Measurements from ENCODE around the gene MPZ.
A peak's percentile ranks its signal among the peaks of the same experiment; 100 is the strongest.
"Not testable (repeated sequence)": the region's sequence is repeated elsewhere in the genome, so short reads cannot be mapped to it uniquely, and the experiment has no call there.

Gene MPZ

DNA sequence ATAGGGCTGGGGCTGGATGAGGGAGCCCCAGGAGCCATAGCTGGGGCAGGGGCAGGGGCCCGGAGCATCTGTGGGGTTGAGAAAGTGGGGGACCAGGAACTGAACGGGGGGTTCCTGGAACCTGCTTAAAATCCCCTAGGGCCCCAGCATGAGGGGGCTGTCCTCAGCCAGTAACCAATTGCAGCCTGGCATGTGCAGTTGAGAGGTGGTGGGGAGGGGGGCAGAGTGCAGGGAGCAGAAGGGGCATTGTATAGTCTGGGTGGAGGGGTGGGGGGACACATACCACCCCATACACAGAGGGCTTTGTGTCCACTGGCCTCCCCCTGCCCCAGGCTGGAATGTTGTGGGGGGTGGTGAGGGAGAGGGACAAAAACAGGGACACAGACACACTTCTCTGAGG, at the start of gene MPZ:
Gene MPZ (minus strand): TSS at position 101 of the 400 bp plus-strand sequence. CDS start 63 bp downstream, at position 38.
- DNase-seq, result no peak

DNA sequence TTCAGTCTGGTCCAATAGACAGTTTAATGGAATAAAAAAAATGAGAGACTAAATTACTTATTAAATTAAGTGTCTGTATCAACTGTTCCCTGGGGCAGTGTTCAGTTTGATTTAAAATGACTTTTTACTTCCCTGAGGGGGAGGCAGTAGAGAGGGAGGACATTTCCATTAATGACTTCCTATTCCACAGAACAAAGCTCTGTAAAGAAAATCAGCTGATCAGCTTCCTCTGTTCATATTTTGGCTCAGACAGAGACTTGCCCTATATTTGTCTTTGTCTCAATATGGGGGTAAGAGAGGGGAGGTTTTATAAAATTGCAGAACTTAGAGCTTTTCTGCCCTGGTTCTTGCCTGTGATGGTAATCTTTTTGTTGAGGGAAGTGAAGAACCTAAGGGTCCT, 49.5 kb upstream of the MPZ start:
- DNase-seq, result no peak

DNA sequence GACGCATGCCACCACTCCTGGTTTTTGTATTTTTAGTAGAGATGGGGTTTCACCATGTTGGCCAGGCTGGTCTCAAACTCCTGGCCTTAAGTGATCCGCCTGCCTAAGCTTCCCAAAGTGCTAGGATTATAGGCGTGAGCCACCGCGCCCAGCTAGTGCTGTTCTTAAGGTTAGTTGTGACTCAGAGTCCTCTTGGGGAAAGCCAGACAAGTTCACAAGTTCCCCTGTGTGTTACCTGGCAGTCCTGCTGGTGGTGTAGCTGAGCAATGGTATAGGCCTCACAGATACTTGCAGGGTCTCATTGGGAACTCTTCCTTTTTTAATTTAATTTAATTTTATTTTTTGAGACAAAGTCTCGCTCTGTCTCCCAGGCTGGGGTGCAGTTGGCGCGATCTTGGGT, 47.3 kb upstream of the MPZ start:
- DNase-seq, result no peak

DNA sequence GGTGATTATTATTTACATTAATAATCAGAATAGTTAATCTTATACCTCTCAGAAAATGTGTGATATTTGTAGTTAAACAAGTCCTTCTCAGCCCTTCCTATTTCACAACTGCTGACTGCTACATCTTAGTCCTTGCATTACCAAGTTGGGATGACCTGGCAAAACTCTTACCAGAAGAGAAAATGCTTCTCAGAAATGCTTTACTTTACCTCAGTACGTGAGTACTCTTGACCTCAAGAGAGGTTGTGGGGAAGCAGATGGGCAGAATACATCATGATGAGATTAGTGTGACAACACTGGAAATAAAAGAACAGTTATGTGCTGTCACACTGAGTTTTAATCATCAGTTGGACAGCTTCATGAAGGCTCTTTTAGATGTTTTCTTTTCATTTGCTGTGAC, 41.7 kb upstream of the MPZ start:
- no peak for DNase-seq

DNA sequence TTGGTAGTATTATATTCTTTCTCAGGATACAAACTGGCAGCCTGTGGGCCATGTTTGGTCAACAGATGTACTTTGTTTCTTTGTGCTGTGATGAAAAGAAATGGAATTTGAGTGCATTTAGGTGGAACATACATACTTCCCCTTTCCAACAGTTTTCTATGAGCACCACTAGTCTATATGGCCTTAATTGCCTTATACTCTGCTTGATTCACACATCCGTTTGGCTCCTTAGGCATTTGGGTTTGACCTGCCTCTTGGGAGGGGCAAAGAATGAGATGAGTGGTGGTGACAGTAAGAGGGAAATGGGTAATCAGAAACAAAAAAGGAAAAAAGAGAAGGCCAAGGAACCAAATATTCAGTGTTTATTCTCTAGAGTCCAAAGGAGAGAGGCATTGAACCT, 40.9 kb upstream of the MPZ start:
- DNase-seq, result no peak

DNA sequence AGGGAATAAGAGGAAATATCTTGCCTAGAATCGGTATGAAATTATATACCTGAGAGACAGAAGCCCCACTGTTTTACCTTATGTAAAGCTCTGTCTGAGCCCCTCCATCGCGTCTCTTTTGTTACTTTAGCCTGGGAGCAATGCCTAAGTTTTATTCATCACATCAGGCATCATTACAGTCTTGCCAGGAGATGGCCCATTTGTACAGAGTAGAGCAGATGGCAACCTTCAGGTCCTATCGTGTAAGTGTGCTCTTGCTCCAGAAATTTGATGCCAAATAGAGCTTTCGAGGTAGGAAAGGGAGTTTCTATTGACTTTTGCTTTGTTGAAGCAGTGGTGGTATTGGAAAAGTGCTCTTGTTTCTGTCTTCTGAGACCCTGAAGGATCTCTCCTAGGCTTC, 33.1 kb upstream of the MPZ start:
- no peak for DNase-seq

DNA sequence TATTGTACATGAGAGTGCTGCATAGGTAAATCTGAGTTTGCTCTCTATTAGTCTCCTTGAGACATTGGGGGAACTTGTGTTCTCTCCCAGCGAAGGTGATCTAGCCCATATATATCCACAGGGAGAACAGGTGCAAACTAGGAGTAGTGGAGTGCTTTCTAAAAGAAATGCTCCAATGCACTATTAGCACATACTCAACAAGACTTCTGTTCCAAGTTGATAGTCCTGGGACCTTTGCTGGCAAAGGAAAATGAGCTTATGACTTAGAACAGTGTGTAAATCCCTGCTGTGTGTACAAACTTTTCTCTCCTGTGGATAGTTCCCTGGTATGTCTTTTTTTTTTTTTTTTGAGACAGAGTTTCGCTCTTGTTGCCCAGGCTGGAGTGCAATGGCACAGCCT, 32.4 kb upstream of the MPZ start:
- DNase-seq, result no peak

DNA sequence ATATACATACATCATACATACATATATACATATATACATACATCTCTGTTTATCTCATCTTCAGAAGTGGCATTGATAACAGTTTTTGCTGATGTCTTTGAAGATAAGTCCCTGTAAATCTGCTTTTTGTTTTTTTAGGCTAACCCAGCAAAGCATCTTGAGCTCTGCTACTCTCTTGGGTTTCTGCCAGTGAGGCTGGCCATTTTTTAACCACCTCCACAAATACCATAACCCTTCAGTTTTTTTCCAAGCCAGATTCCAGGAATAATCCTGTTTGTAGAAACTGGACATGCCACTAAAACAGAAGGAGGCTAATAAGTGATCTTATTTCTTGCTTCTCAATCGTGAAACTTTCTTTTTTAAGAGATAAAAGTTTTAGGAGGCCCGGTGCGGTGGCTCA, 26.0 kb upstream of the MPZ start:
- DNase-seq, result no peak

DNA sequence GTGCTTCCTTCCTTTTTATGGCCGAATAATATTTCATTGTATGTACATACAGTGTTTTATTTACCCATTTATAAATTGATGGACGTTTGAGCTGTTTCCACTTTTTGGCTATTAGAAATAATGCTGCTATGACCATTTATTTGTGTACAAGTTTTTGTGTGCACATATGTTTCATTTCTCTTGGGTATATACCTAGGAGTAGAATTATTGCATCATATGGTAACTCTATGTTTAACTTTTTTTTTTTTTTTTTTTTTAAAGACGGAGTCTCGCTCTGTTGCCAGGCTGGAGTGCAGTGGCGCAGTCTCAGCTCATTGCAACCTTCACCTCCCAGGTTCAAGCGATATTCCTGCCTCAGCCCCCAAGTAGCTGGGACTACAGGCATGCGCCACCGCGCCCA, 23.4 kb upstream of the MPZ start:
- no peak for DNase-seq

DNA sequence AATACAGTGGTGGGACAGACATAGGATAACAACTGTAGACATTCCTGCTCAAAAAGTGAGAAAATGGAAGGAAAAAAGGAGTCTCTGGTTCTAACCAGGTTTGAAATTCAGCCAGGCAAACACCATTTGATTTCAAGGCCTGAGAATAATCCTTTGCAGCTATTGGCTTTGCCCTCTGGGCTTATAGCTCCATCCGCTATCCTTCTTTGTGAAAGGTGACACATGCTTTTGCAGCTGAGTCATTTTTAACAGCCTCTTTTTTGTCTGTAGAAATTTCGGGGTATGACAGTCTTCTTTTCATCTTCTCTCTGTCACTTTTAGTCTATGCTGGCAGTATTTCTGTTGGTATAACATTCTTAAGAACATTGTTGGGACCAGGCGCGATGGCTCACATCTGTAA, 20.6 kb upstream of the MPZ start:
- no peak for DNase-seq

DNA sequence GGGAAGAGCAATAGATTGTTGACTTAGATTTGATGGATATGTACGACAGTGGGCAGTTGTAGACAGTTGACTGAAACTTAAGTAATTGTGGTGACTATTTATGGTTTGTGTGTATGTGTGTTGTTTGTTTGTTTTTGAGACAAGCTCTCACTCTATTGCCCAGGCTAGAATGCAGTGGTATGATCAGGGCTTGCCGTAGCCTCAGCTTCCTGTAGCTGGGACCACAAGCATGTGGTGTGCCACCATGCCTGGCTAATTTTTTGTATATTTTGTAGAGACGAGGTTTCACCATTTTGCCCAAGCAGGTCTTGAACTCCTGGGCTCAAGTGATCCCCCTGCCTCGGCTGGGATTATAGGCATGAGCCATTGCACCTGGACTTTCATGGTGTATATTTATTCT, 14.3 kb upstream of the MPZ start:
- DNase-seq, result no peak

DNA sequence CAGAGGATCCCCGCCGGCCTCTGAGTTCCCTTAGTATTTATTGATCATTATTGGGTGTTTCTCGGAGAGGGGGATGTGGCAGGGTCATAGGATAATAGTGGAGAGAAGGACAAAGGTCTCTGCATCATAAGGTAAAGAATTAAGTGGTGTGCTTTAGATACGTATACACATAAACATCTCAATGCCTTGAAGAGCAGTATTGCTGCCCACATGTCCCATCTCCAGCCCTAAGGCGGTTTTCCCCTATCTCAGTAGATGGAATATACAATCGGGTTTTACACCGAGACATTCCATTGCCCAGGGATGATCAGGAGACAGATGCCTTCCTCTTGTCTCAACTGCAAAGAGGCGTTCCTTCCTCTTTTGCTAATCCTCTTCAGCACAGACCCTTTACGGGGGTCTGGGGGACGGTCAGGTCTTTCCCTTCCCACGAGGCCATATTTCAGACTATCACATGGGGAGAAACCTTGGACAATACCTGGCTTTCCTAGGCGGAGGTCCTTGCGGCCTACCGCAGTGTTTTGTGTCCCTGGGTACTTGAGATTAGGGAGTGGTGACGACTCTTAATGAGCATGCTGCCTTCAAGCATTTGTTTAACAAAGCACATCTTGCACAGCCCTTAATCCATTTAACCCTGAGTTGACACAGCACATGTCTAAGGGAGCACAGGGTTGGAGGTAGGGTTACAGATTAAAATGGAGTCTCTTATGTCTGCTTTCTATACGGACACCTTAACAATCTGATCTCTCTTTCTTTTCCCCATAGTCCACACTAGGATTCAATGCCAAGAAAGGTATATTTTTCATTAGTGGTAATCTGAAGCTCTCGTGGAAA, 6.3 kb upstream of the MPZ start:
- DNase-seq, result not testable (repeated sequence)

DNA sequence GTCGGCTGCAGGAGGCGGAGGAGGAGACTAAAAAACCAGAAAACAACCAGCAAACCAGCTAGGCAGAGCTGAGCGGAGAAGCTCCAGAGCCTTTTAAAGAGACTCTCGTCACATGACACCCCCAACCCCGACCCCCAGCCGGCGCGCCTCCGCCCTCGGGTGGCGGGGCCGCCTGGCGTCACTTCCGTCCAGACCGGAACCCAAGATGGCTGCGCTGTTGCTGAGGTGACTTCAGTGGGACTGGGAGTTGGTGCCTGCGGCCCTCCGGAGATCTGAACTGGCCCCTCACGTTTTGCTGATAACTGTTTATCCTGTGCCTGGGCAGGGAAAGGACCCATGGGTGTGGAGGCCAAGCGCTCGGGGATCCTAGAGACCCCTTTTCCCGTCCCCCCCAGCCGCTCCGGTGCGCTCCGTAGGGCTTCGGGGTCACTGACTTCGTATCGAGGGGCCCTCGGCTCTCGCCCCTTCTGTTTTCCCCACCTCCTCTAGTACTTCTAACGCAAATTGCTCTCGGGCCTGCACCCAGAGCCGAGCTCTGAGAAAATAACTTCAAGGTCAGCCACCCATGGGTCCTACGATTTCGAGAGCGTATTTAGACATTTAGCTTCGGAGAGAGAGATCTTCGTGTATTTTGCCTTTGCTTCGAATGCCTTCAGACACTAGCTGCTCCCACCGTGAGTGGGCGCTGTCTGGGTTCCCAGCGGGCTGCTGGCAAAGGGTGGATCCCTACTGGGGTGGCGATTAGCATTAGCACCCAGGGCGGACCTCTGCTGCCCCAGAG, 4.6 kb upstream of the MPZ start, which contains the start of gene SDHC:
Gene SDHC (plus strand): TSS at position 181 of the 781 bp plus-strand sequence. CDS start 25 bp downstream, at position 206.
- DNase-seq, result peak; percentile 91

DNA sequence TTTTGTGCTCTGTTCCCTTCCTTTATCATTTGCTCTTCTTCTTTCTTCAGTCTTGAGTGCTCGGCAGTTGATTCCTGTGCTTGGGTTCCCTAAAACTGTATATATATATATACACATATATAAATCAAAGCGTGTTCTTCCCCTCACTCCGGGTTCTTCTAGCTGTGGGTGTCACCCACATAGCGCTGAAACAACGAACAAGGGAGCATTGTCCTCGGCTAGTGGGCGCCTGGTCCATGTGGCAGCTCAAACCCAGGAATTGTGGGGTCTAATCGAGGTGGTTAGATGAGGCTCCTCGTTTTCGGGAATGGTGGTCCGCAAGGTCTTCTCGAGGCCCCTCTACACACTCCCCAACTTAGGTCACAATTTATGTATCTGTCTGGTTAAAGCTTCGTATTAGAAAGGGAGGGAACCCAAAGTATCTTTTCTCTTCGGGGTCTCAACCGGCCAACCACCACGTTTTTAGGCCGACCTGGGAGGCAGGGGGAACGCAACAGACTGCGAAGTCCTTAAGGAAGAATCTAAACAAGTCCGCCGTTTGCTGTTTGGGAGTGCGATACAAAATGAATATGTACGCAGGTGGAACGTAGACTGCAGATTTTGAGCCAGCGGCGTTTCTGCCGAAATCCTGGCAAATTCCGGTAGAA, 3.9 kb upstream of the MPZ start:
- DNase-seq, result no peak

DNA sequence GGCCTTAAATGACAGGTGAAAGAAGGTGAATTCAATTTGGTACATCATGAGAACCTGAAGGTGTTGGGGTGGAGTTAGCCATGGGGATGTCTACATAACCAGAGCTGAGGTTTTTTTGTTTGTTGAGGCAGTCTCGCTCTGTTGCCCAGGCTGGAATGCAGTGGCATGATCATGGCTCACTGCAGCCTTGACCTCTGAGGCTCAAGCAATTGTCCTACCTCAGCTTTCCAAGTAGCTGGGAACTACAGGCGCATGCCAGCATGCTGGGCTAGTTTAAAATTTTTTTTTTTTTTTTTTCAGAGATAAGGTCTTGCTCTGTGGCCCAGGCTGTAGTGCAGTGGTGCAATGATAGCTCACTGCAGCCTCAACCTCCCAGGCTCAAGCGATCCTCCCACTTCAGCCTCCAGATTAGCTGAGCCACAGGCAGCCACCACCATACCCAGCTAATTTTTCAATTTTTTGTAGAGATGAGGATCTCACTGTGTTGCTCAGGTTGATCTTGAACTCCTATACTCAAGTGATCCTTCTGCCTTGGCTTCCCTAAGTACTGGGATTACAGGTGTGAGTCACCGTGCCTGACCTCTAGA, 1.9 kb upstream of the MPZ start:
- DNase-seq, result no peak

DNA sequence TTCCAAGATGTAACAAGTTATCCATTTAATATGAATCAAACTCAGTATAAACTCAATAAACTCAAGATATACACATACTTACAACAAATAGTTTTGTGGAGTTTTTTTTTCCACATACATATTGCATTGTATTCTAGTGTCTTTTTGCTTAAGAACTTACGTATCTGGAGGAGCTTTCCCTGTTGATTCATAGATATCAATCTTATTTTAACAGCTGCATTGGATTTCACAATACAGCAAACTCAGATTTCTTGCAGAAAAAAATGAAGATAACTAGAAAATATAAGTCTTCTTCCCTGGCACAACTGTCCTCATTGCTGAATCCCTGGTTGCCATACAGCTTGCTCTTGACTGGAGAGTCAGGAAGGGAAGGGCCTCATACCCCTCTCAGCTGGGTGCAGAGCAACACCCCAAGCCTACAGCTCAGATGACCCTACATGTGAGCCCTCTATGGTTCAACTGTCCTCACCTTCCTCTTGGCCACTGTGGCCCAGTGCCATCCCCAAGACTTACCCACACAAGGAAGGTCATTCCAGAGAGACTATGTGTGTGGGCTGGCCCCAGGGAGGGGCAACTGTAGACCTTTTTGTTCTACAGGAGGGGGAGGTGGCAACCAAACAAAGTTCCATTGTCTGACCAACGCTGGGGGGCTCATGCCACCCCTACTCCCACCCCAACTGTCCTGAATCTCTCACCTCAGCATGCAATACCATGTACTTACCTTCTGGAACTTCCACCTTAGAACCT, 1.7 kb downstream of the MPZ start:
- DNase-seq, result no peak

DNA sequence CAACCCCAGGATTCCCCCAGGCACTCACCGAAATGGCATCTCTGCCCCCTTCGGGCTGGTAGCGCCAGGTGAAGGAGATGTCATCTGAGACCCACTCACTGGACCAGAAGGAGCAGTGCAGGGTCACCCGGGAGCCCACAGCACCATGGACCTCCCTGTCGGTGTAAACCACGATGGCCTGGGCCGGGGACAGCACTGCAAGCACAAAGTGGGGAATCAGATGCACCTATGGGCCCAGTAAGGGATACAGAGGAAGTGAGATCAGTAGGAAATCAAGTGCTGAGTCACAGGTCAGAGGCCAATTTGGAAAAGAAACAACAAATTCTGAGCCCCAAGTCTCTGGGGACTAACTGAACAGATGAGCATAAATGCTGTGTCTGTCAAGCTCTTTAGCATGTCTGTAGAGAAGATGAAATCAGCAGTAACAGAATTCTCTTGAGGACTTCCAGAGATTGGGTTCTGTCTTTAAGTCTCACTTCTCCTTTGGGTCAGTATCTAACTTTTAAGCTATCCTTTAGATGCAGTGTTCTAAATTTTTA, 2.5 kb downstream of the MPZ start:
- no peak for DNase-seq

DNA sequence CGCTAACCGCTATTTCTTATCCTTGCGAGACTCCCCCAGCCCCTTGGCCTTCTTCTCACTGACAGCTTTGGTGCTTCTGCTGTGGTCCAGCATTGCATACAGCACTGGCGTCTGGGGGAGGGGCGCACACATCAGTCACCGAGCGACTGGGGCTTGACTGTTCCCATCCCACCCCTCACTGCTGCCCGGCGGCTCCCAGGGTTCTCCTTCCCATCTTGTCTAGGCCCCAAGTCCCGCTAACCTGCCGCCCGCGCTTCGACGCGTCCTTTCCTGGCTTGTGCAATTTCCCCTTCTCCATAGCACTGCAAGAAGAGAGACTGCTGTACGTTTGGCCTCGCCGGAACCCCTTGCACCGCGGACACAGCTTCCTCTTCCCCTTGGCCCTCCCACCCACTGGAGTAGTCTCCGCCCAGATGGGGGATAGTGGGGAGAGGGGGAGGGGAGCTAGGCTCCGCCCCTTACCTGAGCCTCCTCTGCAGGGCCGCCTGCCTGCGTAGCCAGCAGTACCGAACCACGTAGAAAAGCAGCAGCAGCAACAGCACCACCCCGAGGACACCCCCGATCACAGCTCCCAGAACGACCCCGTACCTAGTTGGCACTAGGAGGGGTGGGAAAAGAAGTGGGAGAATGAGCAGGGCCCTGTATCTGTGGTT, 3.8 kb downstream of the MPZ start:
- peak; percentile 88 for DNase-seq

DNA sequence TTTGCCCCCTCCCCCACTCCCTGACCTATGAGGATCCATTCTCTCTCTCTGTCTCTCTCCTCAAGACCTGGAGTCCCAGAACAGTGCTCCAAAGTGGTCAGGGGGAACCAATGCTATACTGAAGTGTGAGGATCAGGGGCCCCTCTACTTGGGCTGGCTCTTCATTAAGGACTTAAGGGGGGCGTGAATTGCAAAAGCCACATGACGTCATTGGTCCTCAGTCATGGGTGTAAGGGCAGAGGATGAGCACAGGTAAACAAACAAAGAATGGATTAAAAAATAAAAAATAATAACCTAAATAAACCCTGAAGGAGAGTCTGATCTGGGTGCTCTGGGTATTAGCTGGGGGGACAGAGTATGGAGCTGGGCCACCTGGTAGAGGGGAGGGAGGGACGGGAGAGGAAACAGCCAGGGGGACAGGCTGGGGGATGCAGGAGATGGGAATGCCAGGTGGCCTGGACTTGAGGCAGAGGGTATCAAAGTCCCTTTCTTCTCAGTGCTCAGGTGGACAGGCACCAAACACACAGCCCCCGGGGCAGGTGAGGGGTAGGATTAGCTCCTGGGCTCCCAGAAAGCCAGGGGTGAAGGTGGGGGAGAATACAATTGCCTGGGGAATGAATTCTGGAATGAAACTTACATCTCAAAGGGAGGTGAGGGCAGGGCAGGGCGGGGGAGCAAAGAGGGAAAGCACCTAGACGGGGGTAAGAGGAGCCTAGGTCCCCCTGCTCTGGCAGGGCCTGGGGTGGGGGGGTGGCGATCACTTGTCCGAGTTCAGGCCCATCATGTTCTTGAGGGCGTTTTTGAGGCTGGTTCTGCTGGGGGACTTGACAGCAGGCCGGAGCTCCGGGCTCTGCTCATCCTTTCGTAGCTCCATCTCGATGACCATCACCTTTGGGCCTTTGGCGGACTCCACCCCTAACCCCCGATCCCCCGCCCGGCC, 4.6 kb downstream of the MPZ start:
- peak; percentile 8 for DNase-seq

DNA sequence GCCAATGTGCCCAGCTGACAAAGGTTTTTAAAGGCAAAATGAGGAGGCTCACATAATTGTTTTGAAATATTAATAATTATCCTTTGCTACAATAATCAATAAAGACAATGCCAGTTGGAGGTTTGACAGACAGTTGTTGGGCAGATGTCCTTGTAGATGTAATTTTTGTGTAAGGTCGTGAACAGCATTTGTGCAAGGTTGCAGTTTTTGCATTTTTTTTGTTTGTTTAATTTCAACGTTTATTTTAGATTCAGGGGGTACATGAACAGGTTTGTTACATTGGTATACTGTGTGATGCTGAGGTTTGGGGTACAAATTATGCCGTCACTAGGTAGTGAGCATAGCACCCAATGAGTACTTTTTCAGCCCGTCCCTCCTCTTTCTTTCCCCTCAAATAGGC, 9.3 kb downstream of the MPZ start:
- DNase-seq, result no peak

DNA sequence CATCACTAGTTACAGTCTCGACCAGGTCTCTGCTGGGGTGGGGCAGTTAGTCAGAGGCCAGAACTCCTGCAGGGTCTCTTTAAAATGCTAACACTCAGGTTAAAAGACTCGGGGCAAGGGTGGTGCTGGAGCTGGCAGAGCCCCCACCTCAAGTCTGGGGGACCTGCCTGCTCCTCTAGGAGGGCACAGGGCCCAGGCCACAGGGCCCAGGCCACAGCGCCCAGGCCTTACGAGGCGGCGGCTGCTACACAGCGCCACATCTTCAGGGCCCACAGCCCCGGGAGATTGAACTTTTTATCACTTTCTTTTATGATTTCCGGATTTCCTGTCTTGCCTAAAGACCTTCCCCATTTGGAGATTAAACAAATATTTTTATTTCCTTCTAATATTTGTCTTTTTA, 10.4 kb downstream of the MPZ start:
- no peak for DNase-seq
